Breast epithelium (tissue), 3 donors: Measurements from ENCODE around the gene POLR1G.

Source experiments
- CTCF ChIP-seq, 3 donors: fragments of 450-650 bp; IDR thresholded peaks; one replicate each; pipeline ENCODE4 v1.5.1; 2016 to 2017; ENCODE audit warnings: antibody characterized with exemption in 3 of 3, mild to moderate bottlenecking in 3 of 3, moderate library complexity in 3 of 3
- POLR2A ChIP-seq: fragments of 450-650 bp; IDR thresholded peaks from one replicate; pipeline ENCODE4 v1.6.1; 2016; ENCODE audit warnings: antibody characterized with exemption, mild to moderate bottlenecking, moderate library complexity

- no peak for TF ChIP-seq CTCF (IDR thresholded peaks at IDR 0.05)
- no peak for TF ChIP-seq POLR2A
Observed at GRCh38 chr19:45457776-45458175, 51.3 kb downstream of the POLR1G start.
